GM19035 (cell line): ENCODE data around the gene C1orf141.
"Not testable (repeated sequence)": the region's sequence is repeated elsewhere in the genome, so short reads cannot be mapped to it uniquely, and the experiment has no call there.

Experiments used
- ATAC-seq: cut with Tn5 transposase; IDR thresholded peaks from one replicate; pipeline ENCODE4 v1.9.1; 2021; ENCODE audit not compliant: unreplicated experiment

Gene C1orf141

DNA sequence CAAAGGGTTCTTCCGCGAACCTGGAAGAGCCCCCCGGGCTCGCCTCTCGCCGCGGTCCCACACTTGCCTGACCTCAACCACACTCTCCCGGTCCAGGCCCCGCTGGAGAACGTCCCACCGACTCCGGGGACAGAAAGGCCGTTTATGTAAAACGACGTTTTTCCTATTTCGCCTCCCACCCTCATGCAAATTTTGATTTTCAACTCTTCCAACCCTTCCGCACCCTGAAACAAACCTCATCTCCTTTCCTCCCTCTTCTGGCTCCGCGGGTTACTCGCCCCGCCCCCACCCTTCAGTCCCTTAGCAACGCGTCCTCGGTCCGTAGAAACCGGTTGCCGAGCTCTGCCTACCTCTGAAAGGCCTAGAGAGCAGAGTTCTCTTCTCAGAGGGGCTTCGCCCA, at the start of gene C1orf141:
TSS of gene C1orf141 (minus strand) at position 276 of the 400 bp plus-strand sequence. CDS start 7,730 bp downstream, outside the sequence.
- ATAC-seq: no peak

DNA sequence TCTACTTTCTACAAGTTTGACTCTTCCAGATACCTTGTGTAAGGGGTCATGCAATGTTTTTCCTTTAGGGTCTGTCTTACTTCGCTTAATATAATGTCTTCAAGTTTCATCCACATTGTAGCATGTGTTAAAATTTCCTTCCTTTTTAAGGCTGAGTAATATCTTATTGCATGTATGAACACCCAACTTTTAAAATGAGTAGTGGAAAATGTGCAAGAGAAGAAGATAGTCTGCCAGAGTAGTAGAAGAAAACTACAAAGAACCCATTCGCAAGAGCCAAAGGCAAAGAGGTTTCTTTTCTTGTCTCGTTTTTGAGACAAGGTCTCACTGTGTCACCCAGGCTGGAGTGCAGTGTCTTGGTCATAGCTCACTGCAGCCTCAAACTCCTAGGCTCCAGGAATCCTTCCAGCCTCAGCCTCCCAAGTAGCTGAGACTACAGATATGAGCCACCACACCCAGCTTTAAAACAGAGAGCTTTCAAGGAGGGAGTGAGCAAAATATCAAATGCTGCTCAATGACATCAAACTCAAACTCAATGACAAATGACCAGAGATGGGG, 40.8 kb upstream of the C1orf141 start:
- no peak for ATAC-seq

DNA sequence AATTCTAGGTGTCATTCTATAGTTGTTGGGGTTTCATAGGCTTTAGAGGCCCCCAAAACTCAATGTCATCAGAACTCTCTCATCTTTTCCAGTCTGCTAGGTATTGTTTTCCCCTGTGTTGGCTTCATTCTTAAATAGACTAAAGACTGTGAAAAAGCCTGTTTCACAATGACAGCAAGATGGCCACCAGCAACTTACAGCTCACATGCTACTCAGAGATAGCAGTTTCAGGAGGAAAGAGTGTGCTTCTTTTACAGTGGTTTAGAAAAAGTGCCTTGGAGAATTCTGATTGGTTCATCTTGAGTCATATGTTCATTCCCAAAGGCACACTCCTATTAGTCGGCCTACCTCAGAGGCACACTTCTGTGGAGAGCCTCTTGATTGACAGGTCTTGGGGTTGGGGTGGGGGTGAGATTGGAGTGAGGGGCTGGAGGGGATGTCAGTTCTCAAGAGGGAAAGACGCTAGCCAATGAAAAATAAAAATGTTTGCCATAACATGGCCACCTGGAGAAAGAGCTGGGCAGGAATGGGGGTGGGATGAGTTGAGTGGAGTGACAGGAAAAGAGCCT, 40.0 kb upstream of the C1orf141 start:
- ATAC-seq: no peak

DNA sequence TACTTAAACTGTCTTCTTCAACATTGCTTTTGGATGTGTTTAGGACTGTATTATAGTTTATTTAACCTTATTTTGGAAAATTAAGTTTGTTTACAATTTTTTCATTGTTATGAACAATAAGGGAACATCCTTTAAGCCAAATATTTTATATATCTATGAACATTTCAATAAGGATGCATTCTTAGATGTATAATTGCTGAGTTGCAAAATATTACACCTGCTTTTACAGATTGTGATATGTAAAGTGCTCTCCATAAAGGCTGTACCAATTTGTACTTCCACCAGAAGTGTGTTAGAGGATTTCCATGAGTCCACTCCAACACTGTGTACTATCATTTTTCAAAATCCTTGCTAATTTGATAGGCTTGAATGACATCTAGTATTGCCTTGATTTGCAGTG, 39.2 kb upstream of the C1orf141 start:
- no peak for ATAC-seq

DNA sequence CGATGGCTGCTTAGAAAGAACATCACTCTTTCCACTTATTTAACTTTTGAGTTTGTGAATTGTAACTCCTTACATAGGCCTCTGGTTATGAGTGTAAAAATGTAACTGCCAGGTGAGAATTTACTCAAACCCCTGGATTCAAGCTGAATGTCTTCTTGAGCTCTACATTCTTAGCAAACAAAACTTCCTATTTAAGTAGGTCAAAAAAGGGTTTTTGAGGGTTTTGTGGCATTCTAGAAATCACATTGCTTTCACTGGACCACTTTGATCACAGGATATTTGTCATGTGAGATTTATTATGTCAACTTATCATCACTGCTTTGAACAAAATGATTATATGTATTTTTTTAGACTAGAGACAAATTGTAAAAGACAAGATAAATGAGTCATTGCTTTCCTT, 37.2 kb upstream of the C1orf141 start:
- no peak for ATAC-seq

DNA sequence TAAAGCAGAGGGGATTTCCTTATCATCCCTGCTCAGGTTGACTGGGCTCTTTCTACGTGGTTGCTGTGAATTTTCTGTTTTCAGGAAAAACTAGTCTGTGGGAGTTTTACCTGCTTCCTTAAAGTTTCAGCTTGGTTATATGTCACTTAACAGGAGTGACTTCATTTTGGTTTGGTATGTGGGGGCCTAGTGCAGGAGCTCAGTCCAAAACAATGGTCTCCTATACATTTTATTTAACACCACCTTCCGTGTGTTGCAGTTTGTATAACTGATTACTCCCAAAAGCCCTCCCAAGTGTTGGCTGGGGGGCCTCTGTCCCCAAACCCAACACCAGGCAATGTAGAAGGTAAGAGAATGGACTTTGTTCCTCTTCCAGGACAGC, 36.8 kb upstream of the C1orf141 start:
- no peak for ATAC-seq

DNA sequence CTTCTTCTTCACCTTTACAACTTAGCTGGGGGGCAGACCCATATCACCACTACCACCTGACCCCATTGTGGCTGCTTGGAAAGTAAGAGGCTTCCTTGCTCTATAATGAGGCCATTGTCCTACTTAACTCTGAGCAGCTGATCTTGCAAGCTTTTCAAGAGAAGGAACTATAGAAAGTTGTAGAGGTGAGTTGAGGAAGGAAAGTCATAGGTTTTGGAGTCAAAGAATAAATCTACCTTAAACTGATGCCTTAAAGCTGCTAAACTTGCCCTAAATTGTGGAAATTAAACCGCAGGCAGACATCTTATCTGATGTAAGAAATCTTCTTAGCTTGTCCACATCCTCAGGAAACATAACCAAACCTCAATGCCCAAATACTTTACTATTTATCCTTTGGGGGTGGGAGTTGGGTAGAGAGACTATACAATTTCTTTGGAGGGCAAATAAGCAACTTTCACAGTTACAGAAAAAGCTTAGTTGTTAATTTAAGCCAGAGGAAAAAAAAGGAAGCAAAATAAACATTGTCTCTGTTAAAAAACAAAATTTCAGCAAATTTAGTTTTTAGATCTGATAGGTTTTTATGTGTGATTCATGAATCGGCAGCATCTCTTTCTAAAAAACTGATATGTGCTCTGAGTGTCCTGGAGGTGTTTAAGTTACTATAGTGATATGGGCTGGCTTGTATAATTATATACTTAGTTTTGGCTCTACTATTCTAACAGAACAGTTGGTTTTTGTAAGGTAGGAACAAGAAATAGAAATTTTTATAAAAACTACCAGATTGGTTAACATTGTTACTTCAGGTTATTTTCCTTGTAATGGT, 36.2 kb upstream of the C1orf141 start:
- ATAC-seq: no peak

DNA sequence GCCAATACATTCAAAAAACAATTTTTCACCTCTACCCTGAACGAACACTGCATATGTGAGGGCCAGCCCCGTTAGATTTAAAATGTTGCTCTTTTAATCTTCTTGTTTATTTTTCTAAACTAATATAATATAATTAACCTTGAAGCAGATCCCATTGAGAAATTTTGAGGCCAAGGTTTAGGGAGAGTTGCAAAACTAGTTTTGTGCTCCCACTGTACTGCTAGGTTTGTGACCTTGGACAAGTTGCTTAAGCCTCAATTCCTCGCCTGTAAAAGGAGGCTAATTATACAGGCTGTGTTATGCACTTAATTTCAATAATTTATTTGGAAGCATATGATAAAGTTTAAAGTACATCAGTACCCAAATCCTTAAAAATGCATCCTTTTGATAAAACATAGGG, 35.2 kb upstream of the C1orf141 start:
- ATAC-seq: no peak

DNA sequence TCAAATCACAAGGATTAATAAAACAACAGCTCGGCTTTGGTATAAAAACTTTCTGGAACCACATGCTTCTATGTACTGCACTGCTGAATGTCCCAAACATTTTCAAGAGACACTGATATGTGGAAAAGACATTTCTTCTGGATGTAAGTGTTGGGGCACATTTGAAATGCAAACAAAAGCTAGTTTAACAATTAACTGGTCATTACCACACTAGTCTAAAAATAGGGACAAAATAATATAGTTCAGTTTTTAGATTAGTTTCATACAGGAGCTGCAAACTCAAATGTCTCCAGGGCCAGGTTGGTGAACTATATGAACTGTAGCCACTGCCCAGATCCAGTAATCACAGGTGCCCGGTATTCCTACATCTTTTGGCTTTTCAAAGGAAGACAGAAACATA, 34.7 kb upstream of the C1orf141 start:
- no peak for ATAC-seq

DNA sequence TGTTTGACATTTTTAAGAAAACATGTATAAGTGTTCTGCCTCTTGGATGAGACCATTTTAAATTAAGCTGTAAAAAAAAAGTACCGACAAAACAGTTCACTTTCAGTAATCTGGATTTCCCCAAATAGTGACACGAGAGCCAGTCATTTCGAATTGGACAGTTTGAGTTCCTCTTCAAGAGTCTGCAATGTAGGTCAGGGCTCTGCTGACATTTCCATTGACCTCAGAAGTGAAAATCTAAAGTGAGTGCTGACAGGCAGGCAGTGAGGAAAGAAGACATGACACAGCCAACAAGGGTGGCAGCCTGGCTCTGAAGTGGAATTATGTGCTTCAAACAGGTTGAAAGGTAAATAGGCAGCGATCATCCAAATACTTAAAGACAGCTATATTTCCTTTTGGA, 31.4 kb upstream of the C1orf141 start, which contains the start of gene IL23R:
TSS of gene IL23R (plus strand) at position 259 of the 400 bp plus-strand sequence. CDS start 1,667 bp downstream, outside the sequence.
- ATAC-seq: peak; percentile 90

DNA sequence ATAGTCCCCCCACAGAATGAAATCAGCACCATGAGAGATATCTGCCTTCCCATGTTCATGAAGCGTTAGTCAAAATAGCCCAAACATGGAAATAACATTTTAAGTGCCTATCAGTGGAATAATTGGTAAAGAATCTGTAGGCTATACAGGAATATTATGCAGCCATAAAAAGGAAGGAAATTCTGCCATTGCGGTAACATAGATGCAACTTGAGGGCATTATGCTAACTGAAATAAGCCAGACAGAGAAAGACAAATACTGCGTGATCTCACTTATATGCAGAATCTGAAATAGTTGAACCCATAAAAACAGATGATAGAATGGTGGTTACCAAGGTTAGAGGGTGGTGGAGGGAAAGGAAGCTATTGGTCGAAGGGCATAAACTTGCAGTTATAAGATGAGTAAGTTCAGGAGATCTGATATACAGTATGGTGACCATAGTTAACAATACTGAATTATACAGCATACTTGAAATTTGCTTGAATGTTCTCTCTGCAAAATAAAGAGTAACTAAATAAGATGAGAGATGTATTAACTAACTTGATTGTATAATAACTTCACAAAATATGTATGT, 30.8 kb upstream of the C1orf141 start:
- no peak for ATAC-seq

DNA sequence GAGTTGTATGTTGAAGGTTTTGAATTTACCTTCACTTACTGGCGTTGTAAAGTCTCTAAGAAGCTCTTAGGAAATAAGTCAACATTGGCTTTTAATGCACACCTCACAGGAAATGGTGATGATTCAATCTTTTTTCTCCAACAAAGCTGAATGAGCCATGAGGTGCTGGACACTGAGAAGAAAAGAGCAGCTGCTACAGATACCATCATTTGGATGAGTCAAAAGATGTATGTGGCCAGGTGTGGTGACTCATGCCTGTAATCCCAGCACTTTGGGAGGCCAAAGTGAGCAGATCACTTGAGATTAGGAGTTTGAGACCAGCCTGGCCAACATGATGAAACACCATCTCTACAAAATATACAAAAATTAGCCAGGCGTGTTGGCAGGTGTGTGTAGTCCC, 28.2 kb upstream of the C1orf141 start:
- ATAC-seq: no peak

DNA sequence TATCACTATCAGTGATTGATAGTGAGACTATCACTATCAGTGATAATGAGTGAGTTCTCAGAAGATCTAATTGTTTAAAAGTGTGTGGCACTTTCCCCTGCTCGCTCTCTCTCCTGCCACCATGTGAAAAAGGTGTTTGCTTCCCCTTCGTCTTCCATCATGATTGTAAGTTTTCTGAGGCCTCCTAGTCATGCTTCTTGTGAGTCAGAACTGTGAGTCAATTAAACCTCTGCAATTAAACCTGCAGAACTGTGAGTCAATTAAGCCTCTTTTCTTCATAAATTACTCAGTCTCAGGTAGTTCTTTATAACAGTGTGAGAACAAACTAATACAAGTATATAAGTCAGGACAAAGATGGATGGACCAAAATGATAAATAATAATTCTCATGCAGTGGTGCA, 24.5 kb upstream of the C1orf141 start:
- ATAC-seq: no peak

DNA sequence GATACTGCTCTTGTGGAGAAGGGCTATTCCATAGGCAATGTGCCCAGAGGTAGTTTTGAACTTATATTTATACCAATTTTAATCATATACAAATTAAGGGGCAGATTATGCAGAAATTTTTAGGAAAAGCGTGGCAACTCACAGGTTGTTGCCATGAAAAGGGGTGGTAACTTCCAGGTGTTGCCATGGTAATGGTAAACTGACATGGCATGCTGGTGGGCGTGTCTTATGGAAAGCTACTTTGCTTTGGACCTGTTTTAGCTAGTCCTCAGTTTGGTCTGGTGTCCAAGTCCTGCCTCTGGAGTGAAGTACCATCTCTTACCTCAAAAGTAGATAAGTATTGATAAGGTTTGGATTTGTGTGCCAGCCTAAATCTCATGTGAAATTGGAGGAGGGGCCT, 23.6 kb upstream of the C1orf141 start:
- no peak for ATAC-seq

DNA sequence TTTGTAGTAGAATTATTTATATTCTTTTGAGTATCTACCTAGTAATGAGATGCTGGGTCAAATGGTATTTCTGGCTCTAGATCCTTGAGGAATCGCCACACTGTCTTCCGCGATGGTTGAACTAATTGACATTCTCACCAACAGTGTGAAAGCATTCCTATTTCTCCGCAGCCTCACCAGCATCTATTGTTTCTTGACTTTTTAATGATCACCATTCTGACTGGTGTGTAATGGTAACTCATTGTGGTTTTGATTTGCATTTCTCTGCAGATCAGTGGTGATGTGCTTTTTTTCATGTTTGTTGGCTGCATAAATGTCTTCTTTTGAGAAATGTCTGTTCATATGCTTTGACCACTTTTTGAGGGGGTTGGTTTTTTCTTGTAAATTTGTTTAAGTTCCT, 16.2 kb upstream of the C1orf141 start:
- no peak for ATAC-seq

DNA sequence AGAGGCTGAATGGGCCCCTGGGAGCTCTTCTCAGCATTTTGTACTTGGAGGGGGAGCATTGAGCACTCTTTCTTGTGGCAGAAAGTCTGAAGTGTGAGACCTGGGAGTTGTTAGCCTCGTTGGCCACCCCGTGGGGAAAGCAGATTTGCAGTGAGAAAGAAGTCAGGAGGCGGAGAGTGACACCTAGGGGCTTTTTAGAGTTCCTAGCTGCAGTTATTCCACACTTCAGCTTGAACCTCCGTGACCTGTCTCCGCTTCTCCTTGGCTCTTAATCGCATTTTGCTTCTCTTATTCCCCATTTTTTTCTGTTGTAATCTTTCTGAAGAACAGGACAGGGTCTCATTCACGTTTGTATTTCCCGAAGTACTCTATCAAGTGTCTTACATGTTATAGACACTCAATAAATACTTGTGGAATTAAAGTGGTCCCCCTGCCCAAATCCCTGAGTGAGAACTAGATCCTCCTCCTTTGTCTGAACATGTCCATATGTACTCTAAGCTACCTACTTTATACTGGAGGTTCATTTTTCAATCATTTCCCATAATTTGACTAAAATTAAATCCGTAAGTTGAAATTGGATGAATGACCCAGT, 14.5 kb upstream of the C1orf141 start:
- peak; percentile 88 for ATAC-seq

DNA sequence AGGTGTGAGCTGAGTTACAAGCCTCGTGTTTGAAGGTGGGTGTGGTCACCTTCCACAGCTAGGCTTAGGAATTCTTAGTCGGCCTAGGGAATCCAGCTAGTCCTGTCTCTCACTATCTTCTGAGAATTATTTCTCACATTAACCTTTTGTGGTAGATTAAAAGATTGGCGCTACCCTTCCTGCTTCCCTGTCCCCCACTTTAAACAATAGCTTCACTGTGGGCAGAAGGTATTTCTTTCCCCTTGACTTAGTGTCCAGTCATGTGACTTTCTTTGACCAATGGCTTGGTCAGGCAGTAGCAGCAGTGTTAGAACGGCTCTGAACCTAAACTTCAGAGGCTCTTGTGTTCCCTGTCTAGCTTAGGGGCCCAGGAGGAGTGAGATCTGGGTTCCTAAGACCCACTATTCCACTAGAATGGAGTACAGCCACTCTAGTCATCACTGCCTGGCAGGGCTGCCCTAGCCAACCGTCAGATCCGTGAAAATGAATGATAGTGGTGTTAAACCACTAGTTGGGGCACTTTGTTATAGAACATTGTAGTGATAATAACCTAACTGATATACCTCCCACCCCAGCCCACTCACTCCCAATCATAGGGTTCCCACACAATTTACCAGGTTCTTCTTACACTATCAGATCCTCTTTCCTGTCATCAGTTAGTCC, 13.9 kb upstream of the C1orf141 start:
- ATAC-seq: peak; percentile 9

DNA sequence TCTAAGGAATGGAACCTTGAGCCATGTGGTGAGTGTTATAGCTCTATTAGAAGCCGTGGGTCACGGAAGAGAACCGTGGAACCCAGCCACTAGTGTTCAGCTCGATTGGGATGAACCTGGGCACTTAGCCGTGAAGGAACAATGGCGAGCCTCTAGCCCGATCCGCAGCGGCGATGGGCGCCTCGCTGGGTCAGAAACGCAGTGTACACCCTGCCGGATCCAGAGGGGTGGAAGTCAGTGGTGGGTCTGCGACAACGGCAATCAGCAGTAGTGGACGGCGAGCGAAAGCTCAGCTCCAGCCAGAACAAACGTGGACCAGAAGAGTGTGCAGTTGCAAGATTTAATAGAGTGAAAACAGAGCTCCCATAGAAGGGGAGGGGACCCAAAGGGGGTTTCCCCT, 13.2 kb upstream of the C1orf141 start:
- ATAC-seq: not testable (repeated sequence)

DNA sequence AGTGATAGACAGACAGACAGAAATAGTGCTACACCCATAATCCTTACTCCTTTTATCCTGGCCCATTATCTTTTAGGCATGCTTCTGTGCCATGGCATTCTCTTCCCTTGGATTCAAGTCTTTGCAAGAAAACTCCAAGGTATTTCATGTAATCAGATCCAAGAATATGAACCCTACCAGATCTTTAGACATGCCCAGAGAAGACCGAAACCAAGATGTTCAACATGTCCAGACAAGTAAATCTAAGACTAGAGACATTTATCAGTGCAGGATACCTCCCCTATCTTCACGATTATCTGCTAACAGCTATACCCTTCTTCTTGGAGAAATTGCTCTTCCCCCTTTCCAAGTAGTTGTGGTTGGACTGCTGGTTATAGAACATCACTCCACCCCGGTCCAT, 11.8 kb upstream of the C1orf141 start:
- ATAC-seq: no peak

DNA sequence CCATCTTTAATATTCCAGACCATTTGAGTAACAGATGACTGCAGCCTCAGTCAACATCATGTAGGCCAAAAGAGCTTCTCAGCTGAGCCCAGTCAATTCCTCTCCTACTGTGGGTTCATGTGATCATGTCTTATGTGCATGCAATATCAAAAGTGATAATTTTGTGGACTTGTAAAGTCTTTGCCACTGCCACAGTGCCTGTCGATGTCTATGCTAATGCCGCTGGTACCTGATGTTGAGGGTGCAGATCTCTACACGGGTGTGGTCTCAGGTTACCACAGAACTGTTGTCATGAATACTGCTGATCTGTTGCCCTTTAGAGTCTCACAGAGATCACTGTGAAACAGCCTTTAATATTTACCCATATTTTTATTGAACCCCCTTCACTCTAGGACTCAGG, 11.3 kb upstream of the C1orf141 start:
- no peak for ATAC-seq

DNA sequence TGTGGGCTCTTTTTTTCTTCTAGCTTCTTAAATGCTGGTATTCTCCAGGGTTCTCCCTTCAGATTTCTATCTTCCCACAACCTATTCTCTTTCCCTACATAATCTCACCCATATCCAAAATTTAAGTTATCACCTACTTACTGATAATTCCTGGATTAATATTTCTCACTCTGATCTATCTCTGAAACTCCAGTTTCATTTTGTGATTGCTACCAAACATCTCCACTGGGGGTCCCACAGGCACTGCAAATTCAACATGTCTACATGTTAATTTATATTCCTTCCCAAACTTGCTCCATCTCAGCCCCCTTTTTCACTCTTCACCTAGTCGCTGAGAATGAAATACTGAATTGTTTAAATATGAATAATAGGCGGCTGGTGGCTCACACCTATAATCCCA, 9.9 kb upstream of the C1orf141 start:
- ATAC-seq: no peak
